K562 (cell line): ENCODE results near the gene CDS2.

Experiments
- EHMT2 ChIP-seq: fragments of 450-650 bp; IDR thresholded peaks from 2 replicates; pipeline ENCODE4 v1.6.1; 2018; ENCODE audit warnings: antibody characterized with exemption
- EZH2 ChIP-seq: IDR thresholded peaks from 2 replicates; pipeline ENCODE4 v1.6.1; 2012; ENCODE audit warnings: low read depth, mild to moderate bottlenecking, inconsistent platforms, low read length, borderline replicate concordance
- TEAD2 ChIP-seq: fragments of 450-650 bp; IDR thresholded peaks from 2 replicates; pipeline ENCODE4 v1.6.1; 2016; ENCODE audit warnings: missing genetic modification characterization, control low read depth, missing compliant biosample characterization
- WHSC1 ChIP-seq: IDR thresholded peaks from one replicate; pipeline ENCODE4 v1.6.1; 2012; ENCODE audit warnings: low read length, control low read depth, inconsistent platforms
- ZNF384 ChIP-seq: IDR thresholded peaks from 2 replicates; pipeline ENCODE4 v1.6.1; 2012; ENCODE audit warnings: low read depth, low read length, improper control_type of control experiment
- ZNF780A ChIP-seq: fragments of 250-450 bp; sonication (Bioruptor Pico); IDR thresholded peaks from 2 replicates; pipeline ENCODE4 v1.5.0; 2021; ENCODE audit warnings: mild to moderate bottlenecking

DNA sequence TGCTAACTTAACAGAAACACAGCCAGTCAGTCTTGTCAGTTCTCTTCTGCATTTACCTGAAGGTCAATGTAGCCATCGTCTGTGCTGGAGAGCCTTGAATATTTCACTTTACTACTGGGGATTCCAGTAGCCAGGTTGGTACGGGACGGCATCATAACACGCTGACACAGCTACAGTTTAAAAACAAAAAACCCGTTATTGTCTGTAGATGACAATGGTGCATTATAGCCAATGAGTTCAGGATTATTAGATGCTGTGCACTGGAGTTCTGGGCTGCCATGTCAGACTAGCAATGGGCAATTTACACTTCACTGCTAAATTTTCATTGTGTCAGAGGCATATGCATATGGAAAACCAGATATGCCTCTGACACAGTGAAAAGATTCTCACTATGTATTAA is 17.5 kb upstream of the CDS2 start:
- no peak for TF ChIP-seq EZH2
- TF ChIP-seq ZNF384 = no peak
- TF ChIP-seq EHMT2 = no peak
- TF ChIP-seq TEAD2 (tag) = no peak
- TF ChIP-seq WHSC1 = no peak
- no peak for TF ChIP-seq ZNF780A (CRISPR knock-in tag)
